ENCODE results near the gene CEPT1. TPM values are rescaled to one million over a fixed set of nuclear protein-coding genes. Genes with fewer than 3 reads are reported as not detected.

CEPT1 gene
- total and polyA plus RNA-seq, 2 of the 8 experiments (the other 6 are each of a cell fraction or from before 2014, with no cell fraction given) = 18.5 to 28.6 TPM

- Histone ChIP-seq H3K36me3 (ENCODE audit: control insufficient read depth in 2 of 4, insufficient read depth in 4 of 4, low read length in 3 of 4) (peaks cover 0 to 20% (median 14%) of the 10 kb centered on the region in 4 experiments), H3K18ac (ENCODE audit: extremely low read depth, low read length) (no peak overlapping the region), H2BK20ac (ENCODE audit: low read length) (no peak overlapping the region), H4K91ac (replicated peaks; ENCODE audit: insufficient read length, low read length) (no peak overlapping the region), H3K27ac (ENCODE audit: low read depth, low read length) (no peak overlapping the region), H2BK120ac (replicated peaks; ENCODE audit: low read depth, low read length) (no peak overlapping the region), H3K23ac (ENCODE audit: insufficient read length) (no peak overlapping the region), H2BK5ac (ENCODE audit: low read depth, low read length) (no peak overlapping the region), H3K23me2 (ENCODE audit: low read depth, low read length) (no peaks in the 10 kb centered on the region), H3K4ac (replicated peaks; ENCODE audit: insufficient read length, low read depth, low read length) (no peak overlapping the region), H3K79me1 (ENCODE audit: low read depth, low read length) (no peaks in the 10 kb centered on the region), H3K4me1 (replicated peaks in 1 of 4; ENCODE audit: control insufficient read depth in 3 of 4, insufficient read depth in 4 of 4, low read length in 3 of 4) (no peaks in the 10 kb centered on the region), H3K79me2 (ENCODE audit: control insufficient read depth in 1 of 2, insufficient read depth in 2 of 2, low read length in 2 of 2) (no peaks in the 10 kb centered on the region), H3K9me3 (ENCODE audit: insufficient read depth in 2 of 2, low read depth in 1 of 2, low read length in 1 of 2) (no peaks in the 10 kb centered on the region), H3K4me2 (ENCODE audit: insufficient read depth in 1 of 2, low read depth in 2 of 2, low read length in 2 of 2) (no peak overlapping the region), H4K8ac (ENCODE audit: extremely low read depth, insufficient read depth, low read length) (no peak overlapping the region), H2BK15ac (ENCODE audit: low read length) (no peak overlapping the region), H3K14ac (ENCODE audit: insufficient read length) (no peak overlapping the region), H4K5ac (ENCODE audit: insufficient read length, low read depth, low read length) (no peak overlapping the region), H3K4me3 (ENCODE audit: extremely low read depth in 1 of 4, insufficient read depth in 2 of 4, low read depth in 3 of 4, low read length in 4 of 4) (no peak overlapping the region), H2AFZ (ENCODE audit: low read length) (no peak overlapping the region), H2BK12ac (ENCODE audit: low read depth, low read length) (no peak overlapping the region), H4K20me1 (replicated peaks in 1 of 2; ENCODE audit: control insufficient read depth in 1 of 2, insufficient read depth in 2 of 2, low read length in 2 of 2) (no peaks in the 10 kb centered on the region), H2AK5ac (ENCODE audit: low read depth, low read length) (no peak overlapping the region), H3K9ac (replicated peaks in 1 of 4; ENCODE audit: extremely low read depth in 1 of 4, low read depth in 3 of 4, low read length in 3 of 4) (no peak overlapping the region), H3K27me3 (replicated peaks in 1 of 4; ENCODE audit: control insufficient read depth in 3 of 4, extremely low read depth in 1 of 4, insufficient read depth in 3 of 4, low read length in 3 of 4) (no peaks in the 10 kb centered on the region), H3K56ac (replicated peaks; ENCODE audit: insufficient read length, low read depth, low read length) (no peak overlapping the region)
- POLR2A ChIA-PET (ENCODE audit: partially characterized antibody) = interaction anchor here (0.6 to 1.2 kb wide), 3 partner anchors 13 to 254 kb away, joined by 3 to 4 read pairs (median 3); no protein-coding TSS in a partner anchor
- 86 to 100% methylated on average over 1 to 2 of the region's 2 CpGs for WGBS, 2 experiments (ENCODE audit: extremely low coverage in 1 of 2, insufficient coverage in 1 of 2, insufficient read length in 1 of 2, insufficient replicate concordance in 2 of 2, low coverage in 1 of 2, low lambda C conversion rate in 2 of 2, missing lambda C conversion rate in 1 of 2)
- TF ChIP-seq PHF8 (conservative IDR thresholded peaks at IDR 0.05; ENCODE audit: low read depth, low read length) (no peak), TEAD4 (IDR thresholded peaks at IDR 0.05; ENCODE audit: low read depth, low read length) (no peak), EGR1 (IDR thresholded peaks at IDR 0.05; ENCODE audit: borderline replicate concordance, low read depth, low read length) (no peak), JUND (IDR thresholded peaks at IDR 0.05; ENCODE audit: low read length) (no peak), SUZ12 (IDR thresholded peaks at IDR 0.05; ENCODE audit: low read length) (no peak), MAFK (IDR thresholded peaks at IDR 0.05; ENCODE audit: low read depth, low read length) (no peak), HDAC6 (IDR thresholded peaks at IDR 0.05; ENCODE audit: low read depth, low read length) (no peak), TAF7 (optimal IDR thresholded peaks at IDR 0.05; ENCODE audit: borderline replicate concordance, low read depth, low read length) (no peak), MAX (IDR thresholded peaks at IDR 0.05) (no peak)
- CTCF ChIA-PET (ENCODE audit: partially characterized antibody) = no interaction called here
- DNase-seq (ENCODE audit: low read depth in 1 of 2, low spot score in 2 of 2) = no peak
- FAIRE-seq = no peak
Measured at GRCh38 chr1:111182052-111182451, 42.0 kb downstream of the CEPT1 start.
